HG03280 (cell line): ENCODE measurements around the gene INHBE.
"Not testable (repeated sequence)": the region's sequence is repeated elsewhere in the genome, so short reads cannot be mapped to it uniquely, and the experiment has no call there.

Experiments
- ATAC-seq: cut with Tn5 transposase; IDR thresholded peaks from one replicate; pipeline ENCODE4 v1.9.1; 2021; ENCODE audit warnings: mild to moderate bottlenecking, moderate library complexity; ENCODE audit not compliant: unreplicated experiment

The INHBE gene

DNA sequence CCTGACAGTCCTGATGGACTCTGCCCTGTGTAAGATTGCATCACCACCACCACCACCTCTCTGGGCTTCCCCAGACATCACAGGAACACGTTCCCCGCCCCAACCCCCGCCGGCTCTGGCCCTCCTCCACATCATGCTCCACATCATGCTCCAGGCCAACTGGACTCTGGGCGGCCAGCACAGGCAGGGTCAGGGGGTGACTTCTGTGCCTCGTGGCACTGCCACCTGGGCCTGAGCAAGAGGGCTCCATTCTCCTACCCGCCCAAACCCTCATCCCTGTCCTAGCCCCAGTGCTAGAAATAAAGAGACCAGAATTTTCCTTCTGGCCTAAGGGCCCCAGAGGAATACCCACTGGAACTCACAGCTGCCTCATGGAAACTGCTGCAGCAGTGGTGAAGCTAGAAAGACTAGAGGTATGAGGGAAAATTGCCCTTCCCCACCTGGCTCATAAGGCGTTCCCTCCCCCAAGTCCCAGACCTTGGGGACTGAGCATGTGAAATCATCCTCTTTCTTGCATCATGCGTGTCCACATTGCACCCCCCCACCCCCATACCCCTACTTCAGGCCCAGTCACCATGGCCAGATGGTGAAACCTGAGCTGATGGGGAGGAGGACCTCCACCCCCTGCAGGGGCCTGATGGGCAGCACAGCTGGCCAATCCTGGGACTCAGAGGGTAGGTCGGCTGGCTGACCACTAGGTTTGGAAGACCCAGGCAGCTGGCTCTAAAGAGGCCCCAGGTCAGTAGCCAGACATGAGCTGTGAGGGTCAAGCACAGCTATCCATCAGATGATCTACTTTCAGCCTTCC is at the start of gene INHBE:
TSS of gene INHBE (plus strand) at position 742 of the 808 bp plus-strand sequence. CDS start 230 bp downstream, outside the sequence.
- no peak for ATAC-seq

- ATAC-seq: no peak
These were observed 44.6 kb upstream of the INHBE start for GRCh38 chr12:57410534-57410933.

DNA sequence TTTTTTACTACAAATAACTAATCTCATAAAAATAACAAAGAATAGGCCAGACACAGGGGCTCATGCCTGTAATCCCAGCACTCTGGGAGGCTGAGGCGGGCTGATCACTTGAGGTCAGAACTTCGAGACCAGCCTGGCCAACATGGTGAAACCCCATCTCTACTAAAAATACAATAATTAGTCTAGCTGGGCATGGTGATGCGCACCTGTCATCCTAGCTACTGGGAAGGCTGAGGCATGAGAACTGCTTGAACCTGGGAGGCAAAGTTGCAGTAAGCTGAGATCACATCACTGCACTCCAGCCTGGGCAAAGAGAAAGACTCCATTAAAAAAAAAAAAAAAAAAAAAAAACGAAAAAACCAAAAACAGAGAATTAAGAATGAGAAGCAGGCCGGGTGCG is 40.9 kb upstream of the INHBE start:
- ATAC-seq: not testable (repeated sequence)

DNA sequence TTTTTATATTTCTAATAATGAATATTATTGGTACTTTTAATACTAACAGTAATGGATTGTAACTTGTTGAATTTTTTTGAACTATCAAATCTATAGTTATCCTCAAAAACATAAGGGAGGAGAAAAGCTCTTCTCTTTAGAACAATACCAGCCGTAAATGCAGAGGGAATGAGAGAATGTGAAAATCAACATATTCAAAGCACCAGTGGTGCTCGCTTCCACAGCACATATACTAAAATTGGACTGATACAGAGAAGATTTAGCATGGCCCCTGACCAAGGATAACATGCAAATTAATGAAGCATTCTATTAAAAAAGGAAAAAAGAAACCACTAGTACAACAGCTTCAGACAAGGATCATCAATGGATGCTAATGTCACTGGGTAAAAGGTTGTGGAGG is 40.0 kb upstream of the INHBE start:
- ATAC-seq: no peak

DNA sequence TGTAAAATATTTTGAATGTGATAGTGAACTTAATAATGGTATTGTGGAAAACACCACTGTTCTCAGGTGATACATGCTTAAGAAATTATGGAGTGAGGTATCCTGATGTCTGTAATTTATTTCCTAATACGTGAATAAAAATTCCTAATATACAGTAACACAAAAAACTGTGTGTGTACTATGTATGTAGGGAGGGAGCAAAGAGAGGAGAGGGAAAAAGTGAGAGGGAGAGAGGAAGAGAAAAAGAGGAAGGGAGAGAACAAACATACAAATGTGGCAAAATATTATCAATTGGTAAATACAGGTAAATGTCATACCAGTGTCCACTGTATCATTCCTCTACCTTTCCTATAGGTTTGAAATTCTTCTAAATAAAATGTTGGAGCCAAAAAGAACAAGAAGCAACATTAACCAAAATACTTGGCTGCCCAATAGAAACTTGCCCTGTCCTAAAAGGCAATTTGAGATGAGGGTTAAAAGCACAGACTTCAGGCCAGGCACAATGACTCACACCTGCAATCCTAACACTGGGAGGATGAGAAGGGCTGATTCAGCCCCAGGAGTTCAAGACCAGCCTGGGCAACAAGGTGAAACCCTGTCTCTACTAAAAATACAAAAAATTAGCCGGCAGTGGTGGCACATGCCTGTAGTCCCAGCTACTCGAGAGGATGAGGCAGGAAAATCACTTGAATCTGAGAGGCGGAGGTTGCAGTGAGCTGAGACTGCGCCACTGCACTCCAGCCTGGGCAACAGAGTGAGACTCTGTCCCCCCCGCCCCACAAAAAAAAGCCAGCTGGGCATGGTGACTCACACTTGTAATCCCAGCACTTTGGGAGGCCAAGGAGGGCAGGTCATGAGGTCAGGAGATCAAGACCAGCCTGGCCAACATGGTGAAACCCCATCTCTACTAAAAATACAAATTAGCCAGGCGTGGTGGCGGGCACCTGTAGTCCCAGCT is 38.8 kb upstream of the INHBE start:
- no peak for ATAC-seq

GRCh38 chr12:57418255-57418654 is 36.9 kb upstream of the INHBE start:
- no peak for ATAC-seq

DNA sequence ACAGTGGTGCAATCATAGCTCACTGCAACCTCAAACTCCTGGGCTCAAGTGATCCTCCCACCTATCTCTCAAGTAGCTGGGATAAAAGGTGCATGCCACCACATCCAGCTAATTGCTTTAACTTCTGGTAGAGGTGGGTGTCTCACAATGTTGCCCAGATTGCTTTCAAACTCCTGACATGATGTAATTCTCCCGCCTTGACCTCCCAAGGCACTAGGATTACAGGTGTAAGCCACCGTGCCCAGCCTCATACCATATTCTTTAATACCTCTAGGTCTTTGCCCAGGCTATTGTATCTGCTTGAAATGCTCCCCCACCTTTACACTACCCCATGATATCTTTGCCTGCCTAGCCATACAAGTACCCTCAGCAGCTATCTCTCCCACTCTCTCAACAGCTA is 35.6 kb upstream of the INHBE start:
- no peak for ATAC-seq

DNA sequence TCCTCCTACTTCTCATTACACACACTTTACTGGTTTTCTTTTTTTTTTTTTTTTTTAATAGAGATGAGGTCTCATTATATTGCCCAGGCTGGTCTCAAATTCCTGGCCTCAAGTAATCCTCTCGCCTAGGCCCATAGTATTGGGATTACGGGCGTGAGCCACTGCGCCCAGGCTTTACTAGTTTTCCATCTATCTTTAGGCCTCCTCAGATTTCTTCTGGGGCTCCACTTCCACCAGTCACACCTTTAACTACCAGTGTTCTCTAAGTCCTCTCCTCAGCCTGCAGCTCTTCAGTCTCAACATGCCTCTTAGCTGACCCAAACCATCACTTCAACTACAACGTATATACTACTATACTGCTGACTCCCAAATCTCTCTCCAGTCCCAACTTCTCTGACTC is 34.6 kb upstream of the INHBE start:
- no peak for ATAC-seq

DNA sequence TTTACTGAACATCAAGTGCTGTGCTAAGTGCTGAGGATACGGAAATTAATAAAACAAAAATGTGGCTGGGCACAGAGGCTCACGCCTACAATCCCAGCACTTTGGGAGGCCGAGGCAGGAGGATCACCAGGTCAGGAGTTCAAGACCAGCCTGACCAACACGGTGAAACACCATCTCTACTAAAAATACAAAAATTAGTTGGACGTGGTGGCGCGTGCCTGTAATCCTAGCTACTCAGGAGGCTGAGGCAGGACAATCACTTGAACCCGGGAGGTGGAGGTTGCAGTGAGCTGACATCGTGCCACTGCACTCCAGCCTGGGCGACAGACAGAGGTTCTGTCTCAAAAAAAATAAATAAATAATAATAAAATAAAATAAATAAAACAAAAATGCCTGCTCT is 28.2 kb upstream of the INHBE start:
- not testable (repeated sequence) for ATAC-seq

DNA sequence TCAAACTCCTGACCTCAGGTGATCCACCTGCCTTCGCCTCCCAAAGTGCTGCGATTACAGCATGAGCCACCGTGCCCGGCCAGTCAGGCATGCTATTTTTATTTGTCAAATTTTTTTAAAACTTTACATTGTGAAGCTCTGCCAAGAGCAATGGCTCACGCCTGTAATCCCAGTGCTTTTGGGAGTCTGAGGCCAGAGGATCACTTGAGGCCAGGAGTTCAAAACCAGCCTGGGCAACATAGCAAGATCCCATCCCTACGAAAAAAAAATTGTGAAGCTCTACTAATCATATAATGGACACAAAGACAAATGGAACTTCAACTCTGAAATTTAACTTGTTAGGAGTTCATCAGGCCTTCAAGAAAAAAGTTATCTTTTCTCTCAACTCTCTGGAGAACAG is 26.1 kb upstream of the INHBE start:
- ATAC-seq: no peak

DNA sequence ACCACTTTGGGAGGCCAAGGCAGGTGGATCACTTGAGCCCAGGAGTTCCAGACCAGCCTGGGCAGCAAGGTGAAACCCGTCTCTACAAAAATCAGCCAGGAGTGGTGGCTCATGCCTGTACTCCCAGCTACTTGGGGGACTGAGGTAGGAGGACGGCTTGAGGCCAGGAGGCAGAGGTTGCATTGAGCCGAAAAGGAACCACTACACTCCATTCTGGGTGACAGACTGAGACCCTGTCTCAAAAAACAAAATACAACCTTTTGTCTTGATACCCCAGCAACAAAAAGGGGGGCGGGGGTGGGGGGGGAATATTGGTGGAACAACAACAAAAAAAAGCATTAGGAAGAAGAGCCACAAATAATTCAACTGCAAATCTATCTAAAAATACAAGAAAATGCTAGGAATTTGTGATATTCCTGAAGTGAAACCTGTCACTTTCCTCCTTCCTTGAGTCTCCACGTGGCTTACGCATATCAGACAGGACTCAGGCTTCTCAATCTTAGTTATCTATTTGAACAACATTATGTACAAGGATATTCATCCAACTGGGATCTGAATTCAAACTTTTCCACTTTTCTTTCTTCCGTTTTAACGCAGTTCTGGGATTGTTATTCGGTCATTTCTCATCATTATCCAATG is 25.5 kb upstream of the INHBE start:
- no peak for ATAC-seq

- peak; percentile 59 for ATAC-seq
These were observed 24.8 kb upstream of the INHBE start for GRCh38 chr12:57430112-57430930.

GRCh38 chr12:57430931-57431566 is 24.1 kb upstream of the INHBE start, which contains the start of gene R3HDM2:
TSS of gene R3HDM2 (minus strand) at chr12:57431043. CDS start at chr12:57310428, 120,615 bp downstream.
- peak; percentile 96 for ATAC-seq

DNA sequence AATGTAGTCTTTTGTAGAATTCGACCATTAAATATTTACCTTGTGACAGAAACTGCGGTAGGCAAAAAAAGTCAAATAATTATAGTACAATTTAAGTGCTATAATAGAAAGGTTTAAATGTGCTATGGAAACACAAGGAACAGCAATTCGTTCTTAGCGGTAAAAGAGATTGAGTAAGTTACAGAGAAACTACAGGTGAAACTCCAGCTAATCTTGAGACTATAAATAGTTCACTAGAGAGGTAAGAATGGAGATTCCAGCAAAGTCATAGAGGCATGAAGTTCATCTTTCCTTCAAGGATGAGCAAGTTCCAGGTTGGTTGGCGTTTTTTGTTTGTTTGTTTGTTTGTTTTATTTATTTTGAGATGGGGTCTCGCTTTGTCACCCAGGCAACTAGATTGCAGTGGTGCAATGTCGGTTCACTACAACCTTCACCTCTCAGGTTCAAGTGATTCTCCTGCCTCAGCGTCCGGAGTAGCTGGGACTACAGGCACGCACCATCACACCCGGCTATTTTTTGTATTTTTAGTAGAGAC is 23.4 kb upstream of the INHBE start:
- ATAC-seq: no peak

DNA sequence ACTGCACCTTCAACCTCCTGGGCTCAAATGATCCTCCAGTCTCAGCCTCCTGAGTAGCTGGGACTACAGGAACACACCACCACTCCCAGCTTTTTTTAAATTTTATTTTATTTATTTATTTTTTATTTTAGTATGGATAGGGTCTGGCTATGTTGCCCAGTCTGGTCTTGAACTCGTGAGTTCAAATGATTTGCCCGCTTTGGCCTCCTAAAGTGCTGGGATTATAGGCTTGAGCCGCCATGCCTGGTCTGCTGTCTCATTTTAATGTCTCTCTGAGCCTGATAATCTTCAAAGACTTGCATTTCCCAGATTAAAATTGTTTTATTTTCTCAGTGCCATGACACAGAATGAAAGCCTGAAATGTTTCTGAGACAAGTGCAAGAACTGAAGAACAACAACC is 21.7 kb upstream of the INHBE start:
- no peak for ATAC-seq

- ATAC-seq: no peak
These were observed 20.4 kb upstream of the INHBE start, which contains the start of gene INHBC for GRCh38 chr12:57434517-57435223. TSS of gene INHBC (plus strand) at chr12:57434784. CDS start at chr12:57434887, 103 bp downstream.

GRCh38 chr12:57435293-57435692 is 19.8 kb upstream of the INHBE start:
- no peak for ATAC-seq

GRCh38 chr12:57438400-57438799 is 16.7 kb upstream of the INHBE start:
- ATAC-seq: no peak

- ATAC-seq: no peak
These were observed 15.3 kb upstream of the INHBE start for GRCh38 chr12:57439762-57440266.
